AG10803 (cell line): ENCODE measurements around the gene STAP2.

ENCODE experiments used
- DNase-seq: peaks from one replicate; pipeline ENCODE4 v3.0.0; 2010; ENCODE audit warnings: low read depth
- H3K4me3 ChIP-seq: 2 replicates; pipeline ENCODE4 v1.5.1; 2011; ENCODE audit warnings: mild to moderate bottlenecking, low read length, control low read depth
- TF ChIP-seq, protein P1 (sequence below): conservative IDR thresholded peaks from 2 replicates; pipeline ENCODE4 v1.5.1; 2011; ENCODE audit warnings: mild to moderate bottlenecking, low read length, control low read depth, inconsistent platforms

STAP2 gene

DNA sequence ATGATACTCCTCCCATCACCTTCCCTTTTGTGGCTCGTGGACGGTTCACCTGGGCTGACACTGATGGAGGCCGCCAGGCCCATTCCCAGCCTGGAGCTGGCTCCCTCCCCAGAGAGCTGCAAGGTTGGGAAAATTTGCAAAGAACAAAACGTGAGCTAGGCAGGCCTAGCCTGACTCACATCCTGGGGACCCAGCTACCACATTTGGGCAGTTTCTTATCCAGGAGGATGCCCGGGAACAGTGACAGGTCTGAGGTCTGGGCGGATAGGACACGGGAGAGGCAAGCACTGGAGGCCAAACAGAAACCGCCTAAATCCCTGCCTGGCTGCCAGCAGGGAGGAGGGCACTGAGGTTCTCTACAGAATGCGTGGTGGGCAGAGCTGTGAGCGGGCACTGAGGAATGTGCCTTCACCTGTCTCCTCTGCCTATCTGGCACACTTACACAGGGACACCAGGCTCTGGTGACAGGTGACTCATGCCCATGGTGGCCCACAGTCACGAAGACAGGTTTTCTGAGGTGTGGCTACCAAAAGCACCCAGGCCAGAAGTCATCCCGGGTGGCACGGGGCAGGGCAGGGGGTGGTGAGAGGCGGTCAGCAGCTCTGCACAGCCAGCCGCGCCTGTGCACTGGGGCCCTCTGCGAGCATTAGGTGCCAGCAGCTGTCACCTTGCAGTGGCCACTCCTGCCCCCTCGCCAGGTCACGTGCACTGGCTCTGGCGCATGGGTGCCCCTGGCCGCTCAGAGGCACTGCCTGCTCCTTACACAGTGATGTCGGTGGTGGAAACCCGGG, 38.6 kb upstream of the STAP2 start:
- no peak overlapping the region for H3K4me3 ChIP-seq
- peak; percentile 46 for DNase-seq
- TF ChIP-seq, protein P1, sequence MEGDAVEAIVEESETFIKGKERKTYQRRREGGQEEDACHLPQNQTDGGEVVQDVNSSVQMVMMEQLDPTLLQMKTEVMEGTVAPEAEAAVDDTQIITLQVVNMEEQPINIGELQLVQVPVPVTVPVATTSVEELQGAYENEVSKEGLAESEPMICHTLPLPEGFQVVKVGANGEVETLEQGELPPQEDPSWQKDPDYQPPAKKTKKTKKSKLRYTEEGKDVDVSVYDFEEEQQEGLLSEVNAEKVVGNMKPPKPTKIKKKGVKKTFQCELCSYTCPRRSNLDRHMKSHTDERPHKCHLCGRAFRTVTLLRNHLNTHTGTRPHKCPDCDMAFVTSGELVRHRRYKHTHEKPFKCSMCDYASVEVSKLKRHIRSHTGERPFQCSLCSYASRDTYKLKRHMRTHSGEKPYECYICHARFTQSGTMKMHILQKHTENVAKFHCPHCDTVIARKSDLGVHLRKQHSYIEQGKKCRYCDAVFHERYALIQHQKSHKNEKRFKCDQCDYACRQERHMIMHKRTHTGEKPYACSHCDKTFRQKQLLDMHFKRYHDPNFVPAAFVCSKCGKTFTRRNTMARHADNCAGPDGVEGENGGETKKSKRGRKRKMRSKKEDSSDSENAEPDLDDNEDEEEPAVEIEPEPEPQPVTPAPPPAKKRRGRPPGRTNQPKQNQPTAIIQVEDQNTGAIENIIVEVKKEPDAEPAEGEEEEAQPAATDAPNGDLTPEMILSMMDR: no peak

DNA sequence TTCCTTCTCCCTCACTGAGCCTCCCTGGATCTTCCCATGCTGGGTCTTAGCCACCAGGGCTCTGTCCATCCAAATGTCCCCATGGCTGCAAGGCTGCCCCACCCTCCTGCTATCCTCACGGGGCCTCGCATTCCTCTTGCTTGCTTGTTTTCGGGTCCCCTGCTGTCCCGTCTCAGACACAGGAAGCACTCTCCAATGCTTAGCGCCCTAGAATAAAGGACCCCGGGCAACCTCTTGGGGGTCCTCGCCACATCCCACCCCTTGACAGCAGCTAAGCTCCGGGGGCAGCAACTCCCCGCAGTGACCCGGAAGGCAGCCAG, 38.0 kb upstream of the STAP2 start:
- H3K4me3 ChIP-seq: no peak overlapping the region
- DNase-seq: no peak
- TF ChIP-seq, protein P1: no peak

DNA sequence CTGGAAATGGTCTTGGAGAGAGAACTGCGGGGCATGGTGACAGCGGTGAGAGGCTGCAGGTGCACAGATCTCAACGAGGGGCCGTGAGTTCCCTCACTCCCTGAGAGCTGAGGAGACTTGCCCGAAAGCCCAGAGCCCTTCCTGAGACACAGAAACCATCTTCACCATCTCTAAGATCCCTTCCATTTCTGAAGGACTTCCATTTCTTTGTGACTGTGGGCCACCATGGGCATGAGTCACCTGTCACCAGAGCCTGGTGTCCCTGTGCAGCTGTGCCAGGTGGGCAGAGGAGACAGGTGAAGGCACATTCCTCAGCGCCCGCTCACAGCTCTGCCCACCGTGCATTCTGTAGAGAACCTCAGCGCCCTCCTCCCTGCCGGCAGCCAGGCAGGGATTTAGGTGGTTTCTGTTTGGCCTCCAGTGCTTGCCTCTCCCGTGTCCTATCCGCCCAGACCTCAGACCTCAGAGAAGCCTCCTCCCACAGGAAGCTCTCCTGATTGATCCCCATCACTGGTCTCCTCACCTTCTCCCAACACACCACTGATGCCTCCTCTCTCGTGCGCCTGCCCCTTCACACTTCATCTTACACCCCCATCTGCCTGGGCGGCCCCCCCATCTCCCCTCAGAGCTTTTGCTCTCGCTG, 37.5 kb upstream of the STAP2 start:
- H3K4me3 ChIP-seq: no peak overlapping the region
- DNase-seq: no peak
- TF ChIP-seq, protein P1: no peak

DNA sequence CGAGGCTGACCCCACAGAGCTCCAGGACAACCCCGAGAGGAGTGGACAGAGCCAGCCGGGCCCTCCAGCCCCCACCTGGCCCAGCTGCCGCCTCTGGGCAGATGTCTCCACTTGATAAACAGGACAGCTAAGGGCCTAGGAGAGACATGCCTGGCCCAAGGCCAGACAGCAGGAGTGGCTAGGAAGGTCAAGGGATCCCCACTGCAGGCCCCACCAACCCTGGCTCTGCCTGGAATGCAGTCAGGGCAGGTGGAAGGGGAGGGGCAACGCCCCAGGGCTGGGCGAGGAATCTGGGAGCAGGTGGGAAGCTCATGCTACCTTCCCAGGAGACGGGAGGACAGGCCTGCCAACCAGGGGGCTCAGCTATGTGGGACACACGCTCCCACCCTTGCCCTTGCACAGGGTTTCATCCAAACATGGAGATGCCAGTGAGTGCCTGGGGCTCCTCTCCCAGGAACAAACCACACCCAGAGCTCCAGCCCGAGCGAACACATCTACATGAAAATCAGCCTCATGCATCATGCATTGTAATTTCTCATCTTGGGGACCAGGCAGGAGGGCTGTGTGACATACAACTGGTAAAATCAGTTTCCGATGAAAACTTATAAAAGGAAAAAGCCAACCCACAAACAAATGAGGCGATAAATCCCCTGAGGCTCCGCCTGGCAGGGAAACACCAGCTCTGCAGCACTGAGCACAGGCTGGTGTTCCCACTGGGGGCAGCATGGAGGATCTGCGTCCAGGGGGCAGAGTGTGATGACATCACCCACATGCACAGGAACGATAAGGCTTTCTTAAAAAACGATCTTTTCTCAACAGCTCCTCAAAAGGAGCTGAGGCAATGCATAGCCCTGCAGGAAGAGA, 36.8 kb upstream of the STAP2 start:
- TF ChIP-seq, protein P1: peak; percentile 56
- DNase-seq: peak; percentile 68
- H3K4me3 ChIP-seq: no peak overlapping the region; the same call in 1 of the 2 replicates

DNA sequence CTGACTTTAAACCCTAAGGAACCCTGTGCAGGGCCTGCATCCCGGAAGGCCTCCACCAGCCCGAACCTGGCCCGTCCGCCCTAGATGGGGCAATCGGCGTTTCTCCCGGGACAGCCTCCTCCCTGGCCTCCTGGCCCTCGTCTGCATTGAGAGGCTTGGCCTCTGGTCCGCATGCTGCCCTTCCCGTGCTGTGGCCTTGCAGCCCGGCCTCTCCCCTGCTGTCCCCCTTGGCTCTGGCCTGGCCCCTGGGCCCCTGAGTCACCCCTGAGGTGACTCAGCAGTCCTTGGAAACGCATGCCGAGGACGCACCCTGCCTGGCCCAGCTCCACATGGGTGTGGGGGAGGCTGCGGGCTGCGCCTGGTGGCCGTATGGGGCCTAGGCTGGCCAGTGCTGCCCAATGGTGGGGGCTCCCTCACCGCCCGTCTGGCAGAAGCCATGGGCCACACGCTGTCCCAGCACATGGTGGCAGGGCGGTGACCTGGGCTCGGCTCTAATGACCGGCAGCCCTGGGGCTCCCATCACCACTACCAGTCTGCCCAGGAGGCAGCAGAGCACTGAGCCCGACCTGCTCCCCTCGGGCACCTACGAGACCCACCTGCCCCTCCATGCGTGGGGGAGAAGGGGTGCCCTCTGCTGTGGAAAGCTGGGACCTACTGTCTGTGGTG, 36.0 kb upstream of the STAP2 start:
- TF ChIP-seq, protein P1: no peak; the same call in 1 of the 2 replicates
- peak; percentile 93 for DNase-seq
- no peak overlapping the region; the same call in none of the 2 replicates for H3K4me3 ChIP-seq

DNA sequence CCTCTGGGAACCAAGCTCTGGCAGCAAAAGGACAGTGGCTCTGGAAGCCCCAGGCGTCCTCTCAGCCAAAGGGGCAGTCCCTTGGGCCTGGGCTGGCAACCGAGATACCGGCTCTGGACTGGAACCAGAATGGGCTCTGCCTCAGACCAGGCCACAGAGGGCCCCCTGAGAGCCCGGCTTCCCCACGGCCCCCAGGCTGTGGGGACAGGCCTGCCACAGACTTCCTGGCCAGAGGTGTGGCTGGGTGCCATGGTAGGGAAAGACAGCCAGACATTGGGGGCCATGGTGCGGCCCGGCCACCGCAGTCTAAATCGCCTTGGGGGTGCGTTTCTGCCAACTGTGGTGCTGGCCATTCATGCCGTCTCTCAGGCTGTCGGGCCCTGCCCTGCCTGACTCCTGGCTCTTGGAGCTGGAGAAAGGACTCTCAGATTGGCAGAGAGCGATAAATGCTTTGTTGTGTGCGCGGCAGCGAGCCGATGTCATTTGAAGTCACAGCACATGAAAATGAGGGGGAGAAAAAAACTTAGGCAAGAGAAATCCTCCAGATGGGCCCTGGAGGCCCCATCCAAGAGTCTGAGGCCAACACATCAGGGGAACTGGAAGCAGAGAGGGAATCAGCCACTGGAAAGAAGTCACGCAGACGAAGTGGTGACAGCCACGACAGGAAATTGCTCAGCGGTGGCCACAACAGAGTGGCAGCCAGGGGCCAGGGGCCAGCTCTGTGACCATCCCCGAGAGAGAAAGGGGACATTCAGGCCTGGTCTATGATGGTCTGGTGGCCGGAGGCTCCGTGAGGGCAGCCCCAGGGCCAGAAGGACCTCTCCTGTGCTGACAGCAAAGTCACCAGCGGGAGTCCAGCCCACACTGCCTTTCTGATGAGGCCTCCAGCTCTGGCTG, 35.2 kb upstream of the STAP2 start:
- peak; percentile 78 for DNase-seq
- TF ChIP-seq, protein P1: no peak
- H3K4me3 ChIP-seq: peak overlapping the region; percentile 22
